Left lung (tissue), 10 donors: ENCODE data around the gene ANXA5. TPM values are rescaled to one million over a fixed set of nuclear protein-coding genes. Genes with fewer than 3 reads are reported as not detected.
"Not testable (repeated sequence)": the region's sequence is repeated elsewhere in the genome, so short reads cannot be mapped to it uniquely, and the experiment has no call there.

Experiments used
- ATAC-seq: fragments of 200-7000 bp; cut with Tn5 transposase; one replicate; pipeline ENCODE4 v1.9.1; 2020; ENCODE audit warnings: moderate library complexity
- DNase-seq, 4 donors: peaks; one replicate each; pipeline ENCODE4 v3.0.0-alpha.2; 2013 to 2020
- H3K27ac ChIP-seq, 2 donors: fragments of 200-600 bp; sonication (generic) in 1 of 2; one replicate each; pipeline versions ENCODE4 v1.5.0 to v1.8.0; 2020 to 2021
- H3K27me3 ChIP-seq, 2 donors: fragments of 200-600 bp; sonication (generic) in 1 of 2; one replicate each; pipeline versions ENCODE4 v1.5.0 to v1.8.0; 2020 to 2021
- H3K36me3 ChIP-seq, 2 donors: fragments of 200-600 bp; sonication (generic) in 1 of 2; one replicate each; pipeline versions ENCODE4 v1.5.0 to v1.8.0; 2020 to 2021
- H3K4me1 ChIP-seq, 2 donors: fragments of 200-600 bp; one replicate each; pipeline ENCODE4 v1.8.0; 2021
- H3K4me3 ChIP-seq, 2 donors: fragments of 200-600 bp; sonication (generic) in 1 of 2; one replicate each; pipeline versions ENCODE4 v1.5.0 to v1.8.0; 2020 to 2021; ENCODE audit warnings: mild to moderate bottlenecking in 1 of 2
- H3K9me3 ChIP-seq, 2 donors: fragments of 200-600 bp; sonication (generic) in 1 of 2; one replicate each; pipeline versions ENCODE4 v1.5.0 to v1.8.0; 2020 to 2021
- CTCF ChIP-seq, 2 donors: fragments of 200-600 bp; sonication (generic) in 1 of 2; IDR thresholded peaks; one replicate each; pipeline versions ENCODE4 v1.5.0 to v1.8.0; 2021; ENCODE audit warnings: antibody characterized with exemption in 2 of 2
- intact Hi-C, 2 donors: fragments of 100-400 bp; cut with DNase I; formaldehyde crosslinking; loops; one replicate each; pipeline versions ENCODE4 v1.11.2 to v1.14.2; 2022
- polyA plus RNA-seq, 6 donors: library from polyadenylated mRNA; unstranded; fragments of 120-200 nt; gene quantifications; one replicate each; pipeline ENCODE4 v1.2.1, GENCODE V29; 2013; ENCODE audit not compliant: insufficient read length in 6 of 6
- total RNA-seq, 2 donors: library from RNA; stranded (reverse); fragmentation: NEBNext Ultra II Directional; extraction: Animal tissue kit (Norgen Biotek cat#: 25700); gene quantifications; one replicate each; pipeline ENCODE4 v1.2.1, GENCODE V29; 2021
- donor health status: DM: no; HTN: yes; CAD: no.
- donor health status: DM: no; HTN: no; CAD: no.

ANXA5 gene
- total and polyA plus RNA-seq, 8 donors, result 565 to 725 (median 646) TPM

GRCh38 chr4:121665371-121665770 is 31.4 kb downstream of the ANXA5 start:
- Histone ChIP-seq H3K27me3 (no peaks in the 10 kb centered on the region), H3K9me3 (no peaks in the 10 kb centered on the region), H3K4me3 (no peak overlapping the region), H3K36me3 (peaks cover 0 to 67% of the 10 kb centered on the region in 2 donors), H3K4me1 (peaks cover 0 to 6% of the 10 kb centered on the region in 2 donors), H3K27ac (no peak overlapping the region)
- DNase-seq, result no peak
- no peak for ATAC-seq
- TF ChIP-seq CTCF (IDR thresholded peaks at IDR 0.05), result no peak
- intact Hi-C loops, result no loop called here

- intact Hi-C loops, result no loop called here
- no peak for ATAC-seq
- H3K27ac ChIP-seq, result no peak overlapping the region
- no peaks in the 10 kb centered on the region for H3K27me3 ChIP-seq
- peaks cover 0 to 6% of the 10 kb centered on the region in 2 donors for H3K4me1 ChIP-seq
- no peaks in the 10 kb centered on the region for H3K9me3 ChIP-seq
- H3K4me3 ChIP-seq, result no peak overlapping the region
- TF ChIP-seq CTCF (IDR thresholded peaks at IDR 0.05), result no peak
- H3K36me3 ChIP-seq, result peaks cover 0 to 36% of the 10 kb centered on the region in 2 donors
- no peak for DNase-seq
Observed at GRCh38 chr4:121662225-121662624, 34.6 kb downstream of the ANXA5 start.

GRCh38 chr4:121660175-121660933 is 36.4 kb downstream of the ANXA5 start:
- H3K9me3 ChIP-seq, H3K4me1 ChIP-seq, H3K4me3 ChIP-seq, DNase-seq, ATAC-seq, H3K27me3 ChIP-seq, intact Hi-C loops, H3K27ac ChIP-seq: not testable (repeated sequence)
- peaks cover 0 to 19% of the 10 kb centered on the region in 2 donors for H3K36me3 ChIP-seq

- intact Hi-C loops, result loop anchor here (10.0 kb wide), 3 partner anchors 183 to 283 kb away; no protein-coding TSS in a partner anchor
- no peak for DNase-seq
- peak; percentile 58 for ATAC-seq
- H3K36me3 ChIP-seq, result peaks cover 0 to 4% of the 10 kb centered on the region in 2 donors
- H3K27ac ChIP-seq, result no peak overlapping the region
- H3K9me3 ChIP-seq, result no peaks in the 10 kb centered on the region
- no peak overlapping the region for H3K4me3 ChIP-seq
- no peaks in the 10 kb centered on the region for H3K27me3 ChIP-seq
- H3K4me1 ChIP-seq, result no peaks in the 10 kb centered on the region
- no peak for TF ChIP-seq CTCF (IDR thresholded peaks at IDR 0.05)
Observed at GRCh38 chr4:121658125-121658524, 38.7 kb downstream of the ANXA5 start.

- no peaks in the 10 kb centered on the region for H3K27me3 ChIP-seq
- H3K27ac ChIP-seq, result no peak overlapping the region
- intact Hi-C loops, result loop anchor here (10.0 kb wide), 3 partner anchors 181 to 281 kb away; no protein-coding TSS in a partner anchor
- H3K9me3 ChIP-seq, result no peaks in the 10 kb centered on the region
- peak in 1 of 2 donors; percentile 29 for TF ChIP-seq CTCF (IDR thresholded peaks at IDR 0.05)
- DNase-seq (peak in 3 of 4 donors; percentile 37 to 79 (median 51)), ATAC-seq (peak; percentile 96)
- no peaks in the 10 kb centered on the region for H3K36me3 ChIP-seq
- no peaks in the 10 kb centered on the region for H3K4me1 ChIP-seq
- H3K4me3 ChIP-seq, result no peak overlapping the region
Observed at GRCh38 chr4:121656269-121656641, 40.5 kb downstream of the ANXA5 start.
